Adrenal gland (tissue), 19 donors: Measurements from ENCODE around the gene NHS. TPM values are rescaled to one million over a fixed set of nuclear protein-coding genes. Genes with fewer than 3 reads are reported as not detected.

Experiments used
- DNase-seq, 7 donors: peaks; one replicate each; pipeline ENCODE4 v3.0.0-alpha.2; 2019 to 2020
- H3K27ac ChIP-seq, 5 donors: fragments of 200-600 bp; sonication (generic) in 4 of 5; 1 replicate in 3 of 5; 2 replicates in 2 of 5; pipeline versions ENCODE4 v1.5.1 to v1.8.0; 2016 to 2020; ENCODE audit warnings: mild to moderate bottlenecking in 1 of 5
- H3K27me3 ChIP-seq: fragments of 200-600 bp; 2 replicates; pipeline ENCODE4 v1.8.0; 2021
- H3K36me3 ChIP-seq, 2 donors: fragments of 200-600 bp; replicated peaks in 1 of 2; 1 replicate in 1 of 2; 2 replicates in 1 of 2; pipeline versions ENCODE4 v1.5.1 to v1.8.0; 2018 to 2022
- H3K4me1 ChIP-seq, 2 donors: fragments of 200-600 bp; replicated peaks in 1 of 2; 1 replicate in 1 of 2; 2 replicates in 1 of 2; pipeline versions ENCODE4 v1.5.1 to v1.8.0; 2018 to 2021
- H3K4me3 ChIP-seq, 4 donors: fragments of 200-600 bp; sonication (generic) in 3 of 4; one replicate each; pipeline ENCODE4 v1.5.1; 2016 to 2018
- H3K9me3 ChIP-seq, 3 donors: fragments of 200-600 bp; sonication (generic) in 1 of 3; replicated peaks in 1 of 3; 1 replicate in 2 of 3; 2 replicates in 1 of 3; pipeline versions ENCODE4 v1.5.1 to v1.8.0; 2016 to 2021
- CTCF ChIP-seq, 6 experiments: fragments of 450-650 bp in 4 of 6; fragments of 200-600 bp in 2 of 6; sonication (generic) in 1 of 6; IDR thresholded peaks; 1 replicate in 5 of 6; 2 replicates in 1 of 6; pipeline versions ENCODE4 v1.5.1 to v1.8.0; 2016 to 2021; ENCODE audit warnings: antibody characterized with exemption in 6 of 6, mild to moderate bottlenecking in 2 of 6, moderate library complexity in 1 of 6
- POLR2A ChIP-seq, 2 donors: fragments of 450-650 bp; IDR thresholded peaks; one replicate each; pipeline ENCODE4 v1.6.1; 2017; ENCODE audit warnings: antibody characterized with exemption in 2 of 2, mild to moderate bottlenecking in 2 of 2, moderate library complexity in 1 of 2
- WGBS, 4 donors: extraction: QIAGEN DNeasy Blood & Tissue Kit in 2 of 4; methylation state at CpG; one replicate each; pipeline versions ENCODE4 v1.1.5 to v1.1.7; 2013 to 2017; 5-methylcytosine and 5-hydroxymethylcytosine counted together
- intact Hi-C, 2 donors: fragments of 100-400 bp; cut with DNase I; formaldehyde crosslinking; loops; one replicate each; pipeline versions ENCODE4 v1.14.1 to v1.15.0; 2022 to 2023
- long read RNA-seq, 10 donors: library from polyadenylated mRNA in 3 of 10; unstranded in 2 of 10; stranded (forward) in 1 of 10; transcript quantifications; one replicate each; pipeline ENCODE4 v2.0.0 and lab custom pipeline, GENCODE V29; 2021 to 2026
- polyA plus RNA-seq, 3 donors: library from polyadenylated mRNA; stranded (reverse); fragments of 200-250 nt in 2 of 3; fragments of 350-450 nt in 1 of 3; fragmentation: Illumina TruSeq in 1 of 3; extraction: RNeasy Lipid Tissue Mini Kit (QIAGEN cat#74804) in 1 of 3; gene quantifications; one replicate each; pipeline ENCODE4 v1.2.3, GENCODE V29; 2013 to 2014
- total RNA-seq, 9 donors: library from RNA; depleted of rRNA in 4 of 9; stranded (reverse); fragments of >200 nt in 4 of 9; fragments of 120-200 nt in 1 of 9; fragmentation: NEBNext Ultra II Directional in 1 of 9; extraction: Animal tissue kit (Norgen Biotek cat#: 25700) in 1 of 9; gene quantifications; one replicate each; pipeline versions ENCODE4 v1.1.0 to v1.2.4, GENCODE V29; 2013 to 2023
- donor health status: healthy with polysubstance abuse.
- donor health status: Bipolar disorder and iron deficiency.
- donor health status: DM: yes; HTN: yes; CAD: no.
- donor health status: DM: no; HTN: no; CAD: no.
- donor health status: DM: no; HTN: no; CAD: no.
- donor health status: DM: yes; HTN: yes; CAD: no.

The NHS gene
- 10 to 100 TPM in 1 of 9 donors, 1 to 10 TPM in 8; 4.5 to 12.5 (median 6.8) TPM for total RNA-seq
- 10 to 100 TPM in 1 of 3 donors, 1 to 10 TPM in 2; 4.4 to 10.2 (median 7.8) TPM for polyA plus RNA-seq
- long read RNA-seq, donor 1: 0 reads
- long read RNA-seq, donor 2: 0 reads
- long read RNA-seq, donor 3: 0 reads
- long read RNA-seq, donor 4: 0 reads
- long read RNA-seq, donor 5, partial matches to known transcripts: 1 of 1 reads
- long read RNA-seq, donor 5, other reads (novel, unspliced or antisense): 0 of 1 reads
- long read RNA-seq, donor 6: 0 reads
- long read RNA-seq, donor 7: 0 reads
- long read RNA-seq, donor 8: 0 reads
- long read RNA-seq, donor 9: 0 reads
- long read RNA-seq, donor 10: 0 reads

GRCh38 chrX:17374619-17375366 is at the start of gene NHS:
Gene NHS (plus strand): TSS chrX:17375200. CDS start chrX:17375758, 558 bp downstream.
- peak; percentile 66 to 81 (median 73) for DNase-seq
- WGBS, 4 donors: 6 to 46% (median 16%) methylated on average over 10 to 52 of the region's 52 CpGs
- TF ChIP-seq CTCF (IDR thresholded peaks at IDR 0.05): peak in 5 of 6 experiments; percentile 13 to 48 (median 37)
- TF ChIP-seq POLR2A (IDR thresholded peaks at IDR 0.05): peak in 1 of 2 donors; percentile 31
- no peaks in the 10 kb centered on the region for H3K36me3 ChIP-seq
- H3K4me3 ChIP-seq: peak within 1 kb of the TSS; percentile 18 to 68 (median 42)
- H3K27me3 ChIP-seq: peaks cover 3% of the 10 kb centered on the region
- H3K9me3 ChIP-seq: no peaks in the 10 kb centered on the region
- intact Hi-C loops: no loop called here
- H3K4me1 ChIP-seq: no peaks in the 10 kb centered on the region
- H3K27ac ChIP-seq: peak within 1 kb of the TSS in 4 of 5 donors; percentile 37 to 78 (median 56)

- DNase-seq: no peak
- Histone ChIP-seq H3K36me3 (no peaks in the 10 kb centered on the region), H3K4me3 (no peak overlapping the region), H3K9me3 (no peaks in the 10 kb centered on the region), H3K4me1 (no peaks in the 10 kb centered on the region), H3K27me3 (no peaks in the 10 kb centered on the region), H3K27ac (no peak overlapping the region)
- TF ChIP-seq CTCF (IDR thresholded peaks at IDR 0.05) (no peak), POLR2A (IDR thresholded peaks at IDR 0.05) (no peak)
- intact Hi-C loops: no loop called here
- 60 to 88% (median 74%) methylated on average over 2 of the region's 2 CpGs for WGBS, 4 donors
Measured at GRCh38 chrX:17328837-17329236, 46.2 kb upstream of the NHS start.

GRCh38 chrX:17336377-17336776 is 38.6 kb upstream of the NHS start:
- no peak overlapping the region for H3K27ac ChIP-seq
- no peak for TF ChIP-seq CTCF (IDR thresholded peaks at IDR 0.05)
- H3K4me1 ChIP-seq: no peaks in the 10 kb centered on the region
- H3K27me3 ChIP-seq: peaks cover 3% of the 10 kb centered on the region
- no peak overlapping the region for H3K4me3 ChIP-seq
- intact Hi-C loops: no loop called here
- no peaks in the 10 kb centered on the region for H3K9me3 ChIP-seq
- H3K36me3 ChIP-seq: no peaks in the 10 kb centered on the region
- DNase-seq: no peak

GRCh38 chrX:17355976-17356375 is 19.0 kb upstream of the NHS start:
- Histone ChIP-seq H3K4me1 (no peaks in the 10 kb centered on the region), H3K4me3 (no peak overlapping the region), H3K27ac (no peak overlapping the region), H3K27me3 (no peaks in the 10 kb centered on the region), H3K9me3 (no peaks in the 10 kb centered on the region), H3K36me3 (no peaks in the 10 kb centered on the region)
- WGBS, 4 donors: 65 to 87% (median 78%) methylated on average over 3 to 4 of the region's 4 CpGs
- TF ChIP-seq CTCF (IDR thresholded peaks at IDR 0.05) (no peak), POLR2A (IDR thresholded peaks at IDR 0.05) (no peak)
- intact Hi-C loops: no loop called here
- no peak for DNase-seq
